ENCODE data around the gene DCC.

Gene DCC

GRCh38 chr18:52367953-52368742 lies 28.2 kb downstream of the DCC start:
- no peak for TF ChIP-seq CTCF (conservative IDR thresholded peaks at IDR 0.05; ENCODE audit: low read length)
- no peak for DNase-seq (ENCODE audit: low read depth)
- H3K4me3 ChIP-seq (ENCODE audit: low read length) = no peak overlapping the region

GRCh38 chr18:52370841-52371240 lies 30.8 kb downstream of the DCC start:
- DNase-seq (ENCODE audit: low read depth) = no peak
- no peak for TF ChIP-seq CTCF (conservative IDR thresholded peaks at IDR 0.05; ENCODE audit: low read length)

GRCh38 chr18:52376104-52376503 lies 36.1 kb downstream of the DCC start:
- no peak overlapping the region for H3K4me3 ChIP-seq (ENCODE audit: low read length)
- TF ChIP-seq CTCF (conservative IDR thresholded peaks at IDR 0.05; ENCODE audit: low read length) = no peak
- no peak for DNase-seq (ENCODE audit: low read depth)

More at GRCh38 chr18:52370841-52371240, 30.8 kb downstream of the DCC start:
- no peak overlapping the region for H3K4me3 ChIP-seq (ENCODE audit: low read length)

GRCh38 chr18:52377094-52377493 lies 37.1 kb downstream of the DCC start:
- no peak for DNase-seq (ENCODE audit: low read depth)
- TF ChIP-seq CTCF (conservative IDR thresholded peaks at IDR 0.05; ENCODE audit: low read length) = no peak

GRCh38 chr18:52386306-52386705 lies 46.3 kb downstream of the DCC start:
- TF ChIP-seq CTCF (conservative IDR thresholded peaks at IDR 0.05; ENCODE audit: low read length) = no peak
- no peak overlapping the region for H3K4me3 ChIP-seq (ENCODE audit: low read length)
- DNase-seq (ENCODE audit: low read depth) = no peak

More at GRCh38 chr18:52377094-52377493, 37.1 kb downstream of the DCC start:
- H3K4me3 ChIP-seq (ENCODE audit: low read length) = no peak overlapping the region

- H3K4me3 ChIP-seq (ENCODE audit: low read length) = no peak overlapping the region
- no peak for TF ChIP-seq CTCF (conservative IDR thresholded peaks at IDR 0.05; ENCODE audit: low read length)
- DNase-seq (ENCODE audit: low read depth) = no peak
Observed at GRCh38 chr18:52387175-52387574, 47.2 kb downstream of the DCC start.

All from AG10803 (cell line).